NK-92 (cell line): ENCODE data around the gene ABCA2.

Experiments
- DNase-seq: peaks from one replicate; lab custom pipeline; 2025; ENCODE audit not compliant: unreplicated experiment; lab: John Stamatoyannopoulos, UW

ABCA2 gene

GRCh38 chr9:137027369-137028262 lies at the start of gene ABCA2:
TSS of gene ABCA2 (minus strand) at chr9:137028237. CDS start at chr9:137028140, 97 bp downstream.
- no peak for DNase-seq

GRCh38 chr9:137077010-137077747 lies 49.1 kb upstream of the ABCA2 start, which contains the start of gene UAP1L1:
TSS of gene UAP1L1 (plus strand) at chr9:137077517. CDS start at chr9:137077533, 16 bp downstream.
- no peak for DNase-seq

GRCh38 chr9:137076636-137077009 lies 48.6 kb upstream of the ABCA2 start:
- no peak for DNase-seq

GRCh38 chr9:137075275-137075775 lies 47.3 kb upstream of the ABCA2 start:
- no peak for DNase-seq

GRCh38 chr9:137074657-137075274 lies 46.7 kb upstream of the ABCA2 start:
- no peak for DNase-seq

- DNase-seq, result no peak
Measured at GRCh38 chr9:137073992-137074399, 46.0 kb upstream of the ABCA2 start.

GRCh38 chr9:137071282-137071681 lies 43.2 kb upstream of the ABCA2 start:
- DNase-seq, result no peak

GRCh38 chr9:137070906-137071275 lies 42.9 kb upstream of the ABCA2 start:
- no peak for DNase-seq

GRCh38 chr9:137070201-137070905 lies 42.3 kb upstream of the ABCA2 start, which contains the start of gene SAPCD2:
TSS of gene SAPCD2 (minus strand) at chr9:137070557. CDS start at chr9:137070460, 97 bp downstream.
- peak; percentile 24 for DNase-seq

GRCh38 chr9:137069508-137070091 lies 41.6 kb upstream of the ABCA2 start:
- DNase-seq, result no peak

- no peak for DNase-seq
Measured at GRCh38 chr9:137068539-137069507, 40.8 kb upstream of the ABCA2 start.

- DNase-seq, result no peak
Measured at GRCh38 chr9:137067860-137068538, 40.0 kb upstream of the ABCA2 start.

GRCh38 chr9:137066096-137066861 lies 38.2 kb upstream of the ABCA2 start:
- no peak for DNase-seq

GRCh38 chr9:137065336-137065967 lies 37.4 kb upstream of the ABCA2 start:
- no peak for DNase-seq

- DNase-seq, result no peak
Measured at GRCh38 chr9:137064880-137065164, 36.8 kb upstream of the ABCA2 start.

GRCh38 chr9:137064027-137064879 lies 36.2 kb upstream of the ABCA2 start:
- DNase-seq, result no peak
